Measurements from ENCODE around the gene SLC26A1.

The SLC26A1 gene

DNA sequence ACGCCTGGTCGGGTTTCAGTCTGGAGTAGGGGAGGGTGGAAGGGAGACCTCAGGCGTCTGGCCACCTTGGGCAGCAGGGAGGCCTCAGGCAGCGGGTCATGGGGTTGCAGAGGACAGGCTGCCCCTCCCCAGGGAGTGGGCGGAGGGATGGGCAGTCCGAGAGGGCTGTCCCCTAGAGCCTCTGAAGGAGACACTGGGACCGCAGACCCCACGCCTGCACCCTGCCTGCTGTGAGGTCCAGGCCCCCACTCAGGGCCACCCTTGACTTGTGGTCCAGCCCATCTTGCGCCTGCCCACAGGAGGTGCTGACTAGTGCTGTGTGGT is 34.7 kb upstream of the SLC26A1 start:
- no peak for DNase-seq

DNA sequence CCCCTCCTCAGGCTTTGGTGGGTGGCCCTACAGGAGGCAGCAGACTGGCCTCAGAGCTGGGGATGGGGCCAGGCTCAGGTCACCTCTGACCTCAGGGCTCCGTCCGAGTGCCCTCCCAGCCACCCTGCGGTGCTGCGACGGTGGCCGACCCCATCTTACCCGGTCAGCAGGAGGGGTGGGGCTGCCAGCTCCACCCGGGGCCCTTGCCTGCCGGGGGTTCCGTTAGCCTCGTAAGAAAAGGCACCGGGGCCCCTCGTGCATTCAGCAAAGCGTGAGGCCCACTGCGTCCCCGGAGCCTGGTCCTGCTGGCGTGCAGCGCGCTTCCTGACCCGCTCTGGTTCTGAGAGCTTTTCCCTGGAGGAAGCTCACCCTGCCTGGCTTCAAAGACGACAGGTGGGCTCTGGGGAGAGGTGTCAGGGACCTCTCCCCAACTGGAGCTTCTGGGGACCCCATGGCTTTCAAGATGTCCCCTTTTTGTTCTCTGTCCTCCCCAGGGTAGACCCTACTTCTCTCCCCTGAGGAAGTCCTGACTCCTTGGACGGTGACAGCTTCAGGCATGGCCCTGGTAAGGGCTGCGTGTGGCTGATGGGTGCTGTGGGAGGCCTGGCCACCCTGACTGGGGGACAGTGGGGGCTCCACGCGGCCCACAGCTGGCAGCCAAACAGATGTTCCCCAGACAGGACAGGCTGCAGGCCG is 34.2 kb upstream of the SLC26A1 start:
- no peak for DNase-seq

DNA sequence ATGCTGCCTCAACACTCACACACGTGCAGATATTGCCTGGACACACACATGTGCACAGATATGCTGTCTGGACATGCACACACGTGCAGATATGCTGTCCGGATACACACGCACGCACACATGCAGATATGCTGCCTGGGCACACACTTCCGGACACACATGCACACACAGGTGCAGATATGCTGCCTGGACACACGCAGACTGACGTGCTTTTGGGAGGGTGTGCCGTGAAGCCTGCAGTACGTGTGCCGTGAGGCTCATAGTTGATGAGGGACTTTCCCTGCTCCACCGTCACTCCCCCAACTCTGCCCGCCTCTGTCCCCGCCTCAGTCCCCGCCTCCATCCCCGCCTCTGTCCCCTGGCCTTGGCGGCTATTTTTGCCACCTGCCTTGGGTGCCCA is 32.9 kb upstream of the SLC26A1 start:
- no peak for DNase-seq

DNA sequence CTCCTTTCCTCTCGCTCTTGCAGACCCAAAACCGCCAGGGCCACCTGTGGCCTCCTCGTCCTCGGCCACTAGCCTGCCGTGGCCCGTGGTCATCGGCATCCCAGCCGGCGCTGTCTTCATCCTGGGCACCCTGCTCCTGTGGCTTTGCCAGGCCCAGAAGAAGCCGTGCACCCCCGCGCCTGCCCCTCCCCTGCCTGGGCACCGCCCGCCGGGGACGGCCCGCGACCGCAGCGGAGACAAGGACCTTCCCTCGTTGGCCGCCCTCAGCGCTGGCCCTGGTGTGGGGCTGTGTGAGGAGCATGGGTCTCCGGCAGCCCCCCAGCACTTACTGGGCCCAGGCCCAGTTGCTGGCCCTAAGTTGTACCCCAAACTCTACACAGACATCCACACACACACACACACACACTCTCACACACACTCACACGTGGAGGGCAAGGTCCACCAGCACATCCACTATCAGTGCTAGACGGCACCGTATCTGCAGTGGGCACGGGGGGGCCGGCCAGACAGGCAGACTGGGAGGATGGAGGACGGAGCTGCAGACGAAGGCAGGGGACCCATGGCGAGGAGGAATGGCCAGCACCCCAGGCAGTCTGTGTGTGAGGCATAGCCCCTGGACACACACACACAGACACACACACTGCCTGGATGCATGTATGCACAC is 31.8 kb upstream of the SLC26A1 start:
- no peak for DNase-seq

DNA sequence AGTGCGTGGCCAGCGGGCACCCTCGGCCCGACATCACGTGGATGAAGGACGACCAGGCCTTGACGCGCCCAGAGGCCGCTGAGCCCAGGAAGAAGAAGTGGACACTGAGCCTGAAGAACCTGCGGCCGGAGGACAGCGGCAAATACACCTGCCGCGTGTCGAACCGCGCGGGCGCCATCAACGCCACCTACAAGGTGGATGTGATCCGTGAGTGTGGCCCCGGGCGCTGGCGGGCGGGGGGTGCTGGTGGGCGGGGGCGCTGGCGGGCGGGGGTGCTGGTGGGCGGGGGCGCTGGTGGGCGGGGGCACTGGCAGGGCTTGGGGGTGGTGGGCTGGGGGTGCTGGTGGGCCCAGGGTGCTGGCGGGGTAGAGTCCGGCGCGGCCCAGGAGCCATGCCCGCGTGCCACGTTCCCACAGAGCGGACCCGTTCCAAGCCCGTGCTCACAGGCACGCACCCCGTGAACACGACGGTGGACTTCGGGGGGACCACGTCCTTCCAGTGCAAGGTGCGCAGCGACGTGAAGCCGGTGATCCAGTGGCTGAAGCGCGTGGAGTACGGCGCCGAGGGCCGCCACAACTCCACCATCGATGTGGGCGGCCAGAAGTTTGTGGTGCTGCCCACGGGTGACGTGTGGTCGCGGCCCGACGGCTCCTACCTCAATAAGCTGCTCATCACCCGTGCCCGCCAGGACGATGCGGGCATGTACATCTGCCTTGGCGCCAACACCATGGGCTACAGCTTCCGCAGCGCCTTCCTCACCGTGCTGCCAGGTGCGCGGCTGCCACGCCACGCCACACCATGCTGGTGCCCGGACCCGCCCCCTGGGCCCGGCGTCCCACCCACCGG is 30.9 kb upstream of the SLC26A1 start:
- no peak for DNase-seq

DNA sequence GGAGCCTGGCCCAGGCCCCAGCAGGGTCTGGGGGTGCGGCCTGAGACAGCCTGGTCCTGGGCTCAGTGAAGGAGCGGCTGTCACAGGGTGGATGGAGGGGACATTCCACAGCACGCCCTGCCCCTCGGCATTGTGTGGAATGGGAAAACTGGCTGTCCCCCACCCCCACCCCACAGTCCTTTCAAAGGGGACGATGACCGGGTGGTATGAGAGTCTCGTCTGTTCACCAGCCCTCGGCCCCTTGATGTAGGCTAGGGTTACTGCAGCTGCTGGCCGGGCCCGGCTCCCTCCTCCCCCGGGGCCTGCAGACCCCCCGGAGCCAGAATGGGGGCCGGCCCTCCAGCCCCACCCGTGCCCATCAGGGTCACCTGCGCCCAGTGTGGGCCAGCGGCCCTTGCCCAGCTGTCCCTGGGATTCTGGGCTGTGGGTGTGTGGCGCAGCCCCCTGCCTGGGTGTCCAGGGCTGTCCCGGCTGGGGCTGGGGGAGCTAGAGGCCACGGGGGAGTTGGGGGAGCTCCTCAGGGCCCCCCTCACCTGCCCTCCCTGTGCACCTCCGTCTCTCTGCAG is 30.0 kb upstream of the SLC26A1 start:
- no peak for DNase-seq

DNA sequence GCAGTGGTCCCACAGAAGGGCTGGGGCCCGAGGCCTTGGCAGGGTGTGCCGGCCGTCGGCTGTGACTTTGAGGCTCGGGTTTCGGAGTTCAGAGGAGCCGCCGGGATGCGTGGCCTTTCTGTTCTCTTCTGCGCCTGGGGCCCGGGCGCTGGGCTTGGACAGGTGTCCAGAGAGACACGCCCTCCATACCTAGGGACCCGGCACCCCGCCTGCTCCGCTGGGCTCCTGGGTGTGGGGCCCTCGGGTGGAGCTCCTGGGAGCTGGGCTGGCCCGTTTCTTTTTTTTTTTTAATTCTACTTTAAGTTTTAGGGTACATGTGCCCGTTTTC is 29.5 kb upstream of the SLC26A1 start:
- no peak for DNase-seq

DNA sequence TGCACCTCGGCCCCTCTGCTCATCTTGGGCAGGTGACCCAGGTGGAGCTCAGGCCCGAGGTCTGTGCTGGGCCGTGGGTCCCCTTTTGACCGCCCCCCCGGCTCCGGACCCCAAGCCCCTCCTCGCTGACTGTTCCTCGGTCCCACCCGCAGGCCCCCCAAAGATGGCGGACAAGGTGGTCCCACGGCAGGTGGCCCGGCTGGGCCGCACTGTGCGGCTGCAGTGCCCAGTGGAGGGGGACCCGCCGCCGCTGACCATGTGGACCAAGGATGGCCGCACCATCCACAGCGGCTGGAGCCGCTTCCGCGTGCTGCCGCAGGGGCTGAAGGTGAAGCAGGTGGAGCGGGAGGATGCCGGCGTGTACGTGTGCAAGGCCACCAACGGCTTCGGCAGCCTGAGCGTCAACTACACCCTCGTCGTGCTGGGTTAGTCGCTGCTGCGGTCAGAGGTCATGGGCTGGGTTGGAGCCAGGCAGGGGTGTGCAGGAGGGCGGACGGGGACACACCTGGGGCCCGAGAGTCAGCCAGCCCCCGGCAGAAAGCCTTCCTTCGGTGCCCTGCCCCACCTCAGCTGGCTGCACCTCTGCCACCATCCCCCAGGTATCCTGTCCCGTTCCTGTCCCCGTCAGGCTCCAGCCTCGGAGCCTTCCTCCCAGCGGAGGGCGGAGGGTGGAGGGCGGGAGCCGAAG is 29.0 kb upstream of the SLC26A1 start:
- DNase-seq: no peak

DNA sequence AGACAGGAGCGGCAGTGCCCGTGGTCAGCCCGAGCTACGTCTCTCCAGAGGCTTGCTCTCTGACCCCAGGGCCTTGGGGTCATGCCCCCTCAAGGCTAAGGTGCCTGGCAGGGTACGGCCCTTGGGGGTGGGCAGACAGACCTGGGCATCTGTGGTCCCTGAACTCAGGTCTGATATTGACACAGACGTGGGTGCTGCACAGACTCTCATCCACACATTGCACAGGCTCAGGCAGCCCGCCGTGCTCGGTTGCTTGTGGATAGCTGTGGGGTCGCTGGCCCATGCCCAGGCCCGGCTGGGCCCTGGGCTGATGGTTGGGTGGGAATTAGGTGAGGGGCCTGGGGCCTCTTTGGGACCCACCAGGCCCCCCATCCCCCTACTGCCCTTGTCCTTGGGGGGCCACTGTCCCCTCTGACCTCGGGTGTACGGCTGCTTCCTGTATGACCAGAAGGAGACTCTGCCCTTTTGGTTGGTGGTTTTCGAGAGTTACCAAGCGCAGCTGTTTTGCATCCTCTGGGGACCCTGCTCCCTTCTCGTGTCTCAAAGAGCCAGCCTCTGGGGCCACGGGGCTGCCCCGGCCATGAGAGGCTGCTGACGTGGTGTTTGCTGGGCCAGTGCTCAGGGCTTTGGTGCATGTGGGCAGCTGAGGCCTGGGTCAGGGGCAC is 28.3 kb upstream of the SLC26A1 start:
- no peak for DNase-seq

DNA sequence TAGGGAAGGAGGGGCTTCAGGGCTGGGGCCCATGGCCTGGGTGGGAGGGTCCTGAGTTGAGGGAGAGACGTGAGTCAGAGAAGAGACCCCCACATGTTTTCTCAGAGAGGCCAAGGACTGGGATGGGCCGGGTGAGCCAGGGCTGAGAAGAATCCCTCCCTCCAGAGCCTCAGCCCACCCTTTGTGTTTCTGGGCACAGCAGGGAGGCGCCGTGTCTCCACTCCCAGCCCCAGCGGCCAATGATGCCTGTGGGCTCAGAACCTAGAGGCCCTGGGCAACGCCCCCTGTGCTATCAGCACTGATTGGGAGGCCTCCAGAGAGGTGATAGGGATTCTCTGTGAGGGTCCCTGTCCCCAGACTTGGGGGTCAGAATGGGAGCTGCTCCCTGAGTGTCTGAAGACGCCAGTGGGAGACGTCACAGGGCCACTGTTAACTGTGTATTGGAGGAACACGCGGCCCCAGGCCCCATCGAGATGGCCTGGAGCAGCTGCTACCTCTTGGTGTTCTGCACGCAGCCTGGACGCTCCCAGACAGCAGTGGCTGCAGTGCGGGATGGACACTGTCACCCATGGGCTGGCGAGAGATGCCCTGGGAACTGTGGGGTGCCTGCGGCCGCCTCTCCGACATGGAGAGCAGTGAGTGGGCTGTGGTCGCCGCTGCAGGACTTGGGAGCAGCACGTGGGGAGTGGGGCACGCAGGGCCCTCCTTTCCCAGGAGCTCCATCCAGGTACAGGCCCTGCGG is 26.7 kb upstream of the SLC26A1 start:
- no peak for DNase-seq

DNA sequence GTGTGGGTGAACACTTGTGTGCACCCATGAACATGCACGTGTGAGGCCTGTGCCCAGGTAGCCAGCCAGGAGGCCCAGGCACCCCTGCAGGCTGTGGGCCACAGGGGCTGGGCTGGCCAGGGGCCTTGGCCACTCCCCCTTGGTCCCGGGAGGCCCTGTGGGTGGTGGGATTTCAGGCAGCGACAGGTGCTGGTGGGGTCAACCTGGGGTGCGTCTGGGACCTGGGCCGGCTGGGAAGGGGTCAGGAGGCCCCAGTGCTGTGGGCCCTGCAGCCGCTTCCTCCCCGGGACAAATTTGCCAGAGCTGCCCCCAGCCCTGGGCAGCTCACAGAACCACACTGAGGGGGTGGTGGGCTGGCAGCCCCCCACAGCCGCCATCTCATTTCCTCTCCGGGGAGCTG is 26.1 kb upstream of the SLC26A1 start:
- DNase-seq: no peak

DNA sequence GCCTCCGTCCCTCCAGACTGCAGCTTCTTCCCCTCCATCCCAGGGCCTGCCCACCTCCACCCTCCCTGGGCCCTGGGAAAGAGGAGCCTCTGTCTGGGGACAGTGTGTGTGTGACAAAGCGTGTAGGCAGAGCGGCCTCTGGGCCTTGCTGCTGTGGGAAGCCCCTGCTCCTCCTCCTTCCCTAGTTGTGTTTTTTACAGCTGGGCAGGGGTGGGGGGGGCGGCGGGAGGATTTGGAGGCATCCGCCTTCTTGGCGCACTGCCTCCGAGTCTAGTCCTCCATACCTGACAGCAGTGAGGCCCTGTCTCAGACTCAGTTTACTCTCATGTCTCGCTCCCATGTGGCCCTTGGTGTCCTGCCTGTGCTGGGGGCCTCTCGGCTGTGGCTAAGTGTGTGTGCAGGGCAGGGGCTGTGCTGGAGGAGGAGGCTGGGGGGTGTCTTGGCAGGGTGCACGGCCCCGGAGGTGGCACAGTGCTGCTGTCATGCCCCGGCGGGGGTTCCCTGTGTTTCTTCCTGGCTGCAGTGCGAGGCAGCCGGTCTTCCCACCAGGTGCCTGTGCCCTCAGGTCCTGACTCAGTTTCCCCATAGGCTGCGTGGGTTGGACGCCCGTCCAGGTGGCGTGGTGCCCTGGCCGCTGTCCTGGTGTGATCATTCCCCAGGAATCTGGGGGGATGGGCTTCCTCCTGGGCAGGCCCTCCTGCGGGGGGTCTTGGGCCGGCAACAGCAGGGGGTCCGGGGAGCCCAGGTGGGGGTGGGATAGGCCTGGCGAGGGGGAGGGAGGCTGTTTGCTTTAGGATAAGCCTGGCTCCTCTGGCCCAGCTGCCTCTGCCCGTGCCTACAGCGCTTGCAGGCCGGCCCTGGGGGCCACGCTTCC is 25.2 kb upstream of the SLC26A1 start:
- DNase-seq: no peak

DNA sequence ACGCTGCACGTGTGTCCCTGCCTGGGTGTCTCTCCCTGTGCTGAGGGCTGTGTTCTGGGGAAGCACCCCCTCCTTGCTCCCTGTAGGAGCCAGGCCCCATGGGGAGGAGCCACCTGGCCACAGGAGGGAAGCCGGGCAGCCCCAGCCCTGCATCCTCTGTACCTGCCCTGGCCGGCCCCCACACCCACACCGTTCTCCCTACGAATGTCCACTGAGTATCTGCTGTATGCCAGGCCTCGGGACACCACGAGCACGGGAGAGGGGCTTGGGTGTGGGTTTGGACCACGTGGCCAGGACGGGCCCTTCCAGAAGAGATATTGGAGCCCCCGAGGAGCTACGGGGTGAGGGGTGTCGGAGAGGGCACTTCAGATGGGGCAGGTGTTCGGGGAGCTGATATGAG is 24.5 kb upstream of the SLC26A1 start:
- no peak for DNase-seq

DNA sequence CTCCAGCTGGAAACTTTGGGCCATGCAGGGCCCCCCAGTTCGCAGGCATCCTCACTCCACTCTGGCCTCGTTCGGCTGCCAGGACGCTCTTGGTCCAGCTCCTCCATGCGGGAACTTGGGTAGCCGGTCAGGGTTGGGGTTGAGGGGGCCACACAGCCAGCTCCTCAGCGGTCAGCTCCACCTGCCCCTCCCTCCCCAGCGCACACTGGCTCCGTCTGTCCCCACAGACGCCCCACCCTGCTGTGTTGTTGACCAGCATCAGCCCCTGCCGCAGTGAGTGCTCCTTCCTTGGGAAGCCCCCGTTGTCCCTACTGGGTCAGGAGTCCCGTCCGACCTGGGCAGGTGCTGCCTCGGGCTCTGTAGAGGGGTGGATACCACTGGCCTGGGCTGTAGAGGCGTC is 24.0 kb upstream of the SLC26A1 start:
- no peak for DNase-seq

DNA sequence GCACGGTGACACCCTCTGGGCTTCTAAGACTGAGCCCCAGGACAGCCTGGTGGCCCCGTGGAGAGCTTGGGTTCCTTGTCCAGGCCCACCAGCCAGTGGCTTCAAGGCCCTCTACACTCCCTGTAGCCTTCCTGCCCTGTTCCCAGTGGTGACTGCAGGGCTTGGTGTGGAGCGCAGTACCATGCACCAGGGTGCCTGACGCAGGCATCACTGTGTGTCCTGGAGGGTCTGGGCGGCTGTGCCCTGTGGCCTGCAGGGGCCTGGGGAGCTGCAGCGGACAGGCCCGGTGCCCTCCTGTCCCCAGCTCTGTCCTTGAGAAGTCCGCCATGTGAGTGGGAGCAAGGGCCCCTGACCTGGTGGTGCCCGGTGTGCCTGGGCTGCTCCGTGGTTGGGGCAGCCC is 22.5 kb upstream of the SLC26A1 start:
- DNase-seq: no peak

DNA sequence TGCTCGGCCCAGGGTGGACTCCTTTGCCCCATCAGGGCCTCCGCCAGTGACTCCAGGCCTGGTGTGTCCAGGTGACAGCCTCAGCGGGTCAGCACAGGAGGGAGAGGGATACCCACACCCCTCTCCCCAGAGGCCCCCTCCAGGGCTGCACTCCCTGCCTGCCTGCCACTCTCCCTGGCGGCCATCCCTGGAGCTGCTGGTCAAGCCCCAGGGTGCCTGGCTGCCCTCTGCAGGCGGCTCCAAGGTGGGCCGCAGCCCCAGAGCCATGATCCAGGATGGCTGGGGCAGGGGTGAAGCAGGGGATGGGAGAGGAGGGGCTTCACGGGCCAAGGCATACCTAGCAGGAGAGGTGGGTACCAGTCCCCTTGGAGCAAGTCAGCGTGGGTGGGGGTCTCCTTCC is 22.0 kb upstream of the SLC26A1 start:
- DNase-seq: no peak

DNA sequence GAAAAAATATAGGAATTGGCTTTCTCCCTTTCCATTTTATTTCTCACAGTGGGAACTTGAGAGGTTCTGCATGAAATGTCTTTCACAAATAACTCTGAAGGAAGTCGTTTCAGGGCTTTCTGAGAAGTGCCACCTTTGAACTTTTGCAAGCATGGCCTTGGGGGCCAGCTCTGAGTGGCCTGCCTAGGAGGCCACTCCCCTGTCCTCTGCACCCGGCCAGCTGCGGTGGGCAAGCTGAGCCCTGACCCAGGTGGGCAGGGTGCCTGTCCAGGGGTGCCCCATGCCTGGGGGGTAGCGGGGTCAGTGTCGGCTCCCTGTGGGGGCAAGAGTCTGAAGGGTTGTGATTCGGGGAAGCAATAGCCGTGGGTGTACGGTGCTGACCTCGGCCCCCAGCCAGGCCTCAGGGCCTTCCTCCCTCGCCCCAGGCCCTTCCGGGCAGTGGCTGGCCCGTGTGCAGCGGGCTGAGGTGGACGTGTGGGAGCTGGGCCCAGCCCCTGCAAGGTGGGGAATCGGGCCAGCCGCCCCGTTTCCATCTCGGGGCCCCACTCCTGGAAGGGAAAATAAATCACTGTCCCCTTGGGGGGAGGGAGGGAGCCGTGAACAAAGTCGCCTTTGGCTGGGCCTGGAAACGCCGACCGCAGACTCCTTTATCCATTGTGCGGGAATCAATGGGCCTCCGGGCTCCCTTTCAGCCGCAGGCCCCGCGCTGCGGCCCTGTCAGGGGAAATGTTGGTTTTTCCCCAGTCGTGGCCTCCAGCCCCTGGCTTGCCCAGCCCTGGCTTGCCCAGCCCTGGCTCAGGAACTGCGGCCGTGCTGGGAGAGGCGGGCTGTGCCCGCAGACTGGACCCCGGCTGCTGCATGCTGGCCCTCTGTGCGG is 21.3 kb upstream of the SLC26A1 start:
- DNase-seq: no peak

DNA sequence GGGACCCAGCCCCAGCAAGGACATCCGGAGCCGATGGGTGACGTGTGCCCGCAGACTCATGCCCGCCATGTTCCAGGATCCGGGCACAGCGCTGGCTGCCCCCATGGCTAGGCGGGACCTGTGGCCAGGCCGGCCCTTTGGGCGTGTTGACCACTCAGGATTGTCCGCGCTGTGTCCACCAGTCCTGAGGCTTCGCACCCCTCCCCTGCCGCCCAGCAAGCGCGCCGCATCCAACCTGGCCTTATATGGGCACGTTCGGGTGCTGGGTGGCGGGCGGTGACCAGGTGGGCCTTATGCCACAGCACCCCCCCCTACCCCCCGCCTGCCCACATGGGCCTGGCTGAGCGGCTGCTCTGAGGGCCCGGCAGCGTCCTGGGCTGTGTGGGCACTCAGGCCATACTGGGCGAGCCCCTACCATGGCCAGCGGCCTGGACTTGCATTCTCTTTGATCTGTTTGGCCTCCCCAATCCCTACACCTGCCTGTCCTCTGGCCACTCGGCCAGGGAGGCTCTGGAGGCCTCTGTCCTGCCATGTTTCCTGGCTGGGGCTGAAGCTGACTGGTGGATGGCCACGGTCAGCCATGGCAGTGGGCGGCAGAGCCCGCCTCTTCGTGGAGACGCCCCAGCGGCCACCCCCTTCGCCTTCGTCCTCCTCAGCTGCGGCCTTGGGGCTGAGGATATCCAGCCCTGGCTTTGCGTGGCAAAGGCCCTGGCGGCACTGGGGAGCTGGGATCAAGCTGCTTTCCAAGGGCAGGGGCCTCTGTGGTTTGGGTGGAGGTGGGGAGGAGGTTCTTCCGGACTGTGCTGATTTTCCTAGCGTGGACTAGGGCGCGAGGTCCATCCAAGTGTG is 20.2 kb upstream of the SLC26A1 start:
- no peak for DNase-seq

All from NCI-H1436 treated with DMSO at 0.1 percent for 48 hours (cell line).